ENCODE measurements around the gene ANKRD44. TPM values are rescaled to one million over a fixed set of nuclear protein-coding genes. Genes with fewer than 3 reads are reported as not detected.

The ANKRD44 gene
- total and polyA plus RNA-seq, 2 of the 8 experiments (the other 6 are each of a cell fraction or from before 2014, with no cell fraction given): 1.2 to 1.3 TPM

DNA sequence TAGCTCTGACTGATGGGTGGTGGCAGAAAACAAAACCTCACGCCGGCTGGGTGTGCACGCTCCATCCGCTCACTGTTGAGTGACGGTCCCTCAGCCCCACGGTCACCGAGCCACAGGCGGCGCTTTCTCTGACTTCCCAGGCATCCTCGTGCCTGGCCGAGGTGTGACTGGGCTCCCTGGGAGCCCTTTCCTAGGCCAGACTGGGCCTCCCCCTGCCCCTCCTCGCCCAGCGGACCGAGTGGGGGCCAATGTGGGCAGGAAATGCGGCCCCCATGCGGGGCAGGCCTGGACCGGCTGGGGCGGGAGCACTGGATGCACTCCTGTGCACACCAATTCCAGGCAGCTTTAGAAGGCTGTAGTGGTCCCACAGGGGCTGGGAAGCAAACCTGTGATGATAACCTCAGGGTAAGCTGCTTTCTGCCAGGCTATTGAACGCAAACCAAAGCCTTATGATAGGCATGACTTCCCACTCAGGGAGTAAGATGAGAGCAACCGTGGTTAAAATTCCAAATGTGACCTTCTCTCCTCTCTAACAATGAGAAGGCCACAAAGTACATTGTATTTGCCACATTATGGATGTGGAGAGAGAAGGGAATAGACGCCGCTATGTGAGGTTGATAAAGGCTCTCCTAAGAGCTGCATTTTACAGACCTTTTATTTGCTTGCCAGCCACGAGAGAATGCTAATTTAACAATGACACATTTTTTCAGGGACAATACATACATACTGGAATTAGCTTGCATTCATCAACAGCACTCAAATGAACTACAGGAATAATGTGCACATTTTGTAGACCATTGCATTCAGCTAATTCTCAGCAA is 300.2 kb downstream of the ANKRD44 start:
- Histone ChIP-seq H3K27ac (ENCODE audit: low read depth, low read length) (no peak overlapping the region), H2BK120ac (replicated peaks; ENCODE audit: low read depth, low read length) (no peak overlapping the region), H3K79me2 (ENCODE audit: control insufficient read depth in 1 of 2, insufficient read depth in 2 of 2, low read length in 2 of 2) (no peaks in the 10 kb centered on the region), H3K23ac (ENCODE audit: insufficient read length) (no peak overlapping the region), H3K27me3 (replicated peaks in 1 of 4; ENCODE audit: control insufficient read depth in 3 of 4, extremely low read depth in 1 of 4, insufficient read depth in 3 of 4, low read length in 3 of 4) (no peaks in the 10 kb centered on the region), H3K9me3 (ENCODE audit: insufficient read depth in 2 of 2, low read depth in 1 of 2, low read length in 1 of 2) (no peaks in the 10 kb centered on the region), H4K91ac (replicated peaks; ENCODE audit: insufficient read length, low read length) (peak overlapping the region; percentile 19), H2AK5ac (ENCODE audit: low read depth, low read length) (no peak overlapping the region), H3K56ac (replicated peaks; ENCODE audit: insufficient read length, low read depth, low read length) (no peak overlapping the region), H4K5ac (ENCODE audit: insufficient read length, low read depth, low read length) (no peak overlapping the region), H2BK5ac (ENCODE audit: low read depth, low read length) (no peak overlapping the region; the same call in 1 of the 2 replicates), H2BK20ac (ENCODE audit: low read length) (no peak overlapping the region), H3K18ac (ENCODE audit: extremely low read depth, low read length) (no peak overlapping the region; the same call in 1 of the 2 replicates), H3K9ac (replicated peaks in 1 of 4; ENCODE audit: extremely low read depth in 1 of 4, low read depth in 3 of 4, low read length in 3 of 4) (no peak overlapping the region), H3K36me3 (ENCODE audit: control insufficient read depth in 2 of 4, insufficient read depth in 4 of 4, low read length in 3 of 4) (no peaks in the 10 kb centered on the region), H3K4me3 (ENCODE audit: extremely low read depth in 1 of 4, insufficient read depth in 2 of 4, low read depth in 3 of 4, low read length in 4 of 4) (no peak overlapping the region), H2BK12ac (ENCODE audit: low read depth, low read length) (no peak overlapping the region), H3K4me1 (replicated peaks in 1 of 4; ENCODE audit: control insufficient read depth in 3 of 4, insufficient read depth in 4 of 4, low read length in 3 of 4) (no peaks in the 10 kb centered on the region; a peak in 2 of 7 replicates), H3K4me2 (ENCODE audit: insufficient read depth in 1 of 2, low read depth in 2 of 2, low read length in 2 of 2) (no peak overlapping the region), H3K23me2 (ENCODE audit: low read depth, low read length) (0 out of 2 replicates have a peak, but pooled peaks cover 2% of the 10 kb centered on the region), H2BK15ac (ENCODE audit: low read length) (no peak overlapping the region), H3K79me1 (ENCODE audit: low read depth, low read length) (no peaks in the 10 kb centered on the region), H4K20me1 (replicated peaks in 1 of 2; ENCODE audit: control insufficient read depth in 1 of 2, insufficient read depth in 2 of 2, low read length in 2 of 2) (no peaks in the 10 kb centered on the region), H4K8ac (ENCODE audit: extremely low read depth, insufficient read depth, low read length) (peak overlapping the region; percentile 82), H3K14ac (ENCODE audit: insufficient read length) (no peak overlapping the region), H2AFZ (ENCODE audit: low read length) (no peak overlapping the region), H3K4ac (replicated peaks; ENCODE audit: insufficient read length, low read depth, low read length) (no peak overlapping the region)
- DNase-seq (ENCODE audit: low read depth in 1 of 2, low spot score in 2 of 2): no peak
- CTCF ChIA-PET (ENCODE audit: partially characterized antibody): interaction anchor here (0.6 to 5.9 kb wide), 22 partner anchors 10 to 216 kb away, joined by 3 to 41 read pairs (median 4); no protein-coding TSS in a partner anchor
- FAIRE-seq: no peak
- POLR2A ChIA-PET (ENCODE audit: partially characterized antibody): no interaction called here
- 80% methylated on average over 23 of the region's 23 CpGs; no CpG with 5 or more reads in 1 of the 2 experiments for WGBS, 2 experiments (ENCODE audit: extremely low coverage in 1 of 2, insufficient coverage in 1 of 2, insufficient read length in 1 of 2, insufficient replicate concordance in 2 of 2, low coverage in 1 of 2, low lambda C conversion rate in 2 of 2, missing lambda C conversion rate in 1 of 2)
- TF ChIP-seq, protein P1, sequence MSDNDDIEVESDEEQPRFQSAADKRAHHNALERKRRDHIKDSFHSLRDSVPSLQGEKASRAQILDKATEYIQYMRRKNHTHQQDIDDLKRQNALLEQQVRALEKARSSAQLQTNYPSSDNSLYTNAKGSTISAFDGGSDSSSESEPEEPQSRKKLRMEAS (IDR thresholded peaks at IDR 0.05): no peak
- TF ChIP-seq SIRT6 (IDR thresholded peaks at IDR 0.05; ENCODE audit: low read length) (no peak), SIN3A (conservative IDR thresholded peaks at IDR 0.05 in 1 of 2, IDR thresholded peaks at IDR 0.05 in 1 of 2; ENCODE audit: low read depth in 1 of 2, low read length in 2 of 2) (no peak), SP1 (IDR thresholded peaks at IDR 0.05; ENCODE audit: low read depth, low read length) (no peak), GTF2F1 (IDR thresholded peaks at IDR 0.05; ENCODE audit: borderline replicate concordance, low read depth, low read length) (no peak), RAD21 (IDR thresholded peaks at IDR 0.05 in 1 of 2, conservative IDR thresholded peaks at IDR 0.05 in 1 of 2; ENCODE audit: low read depth in 2 of 2, low read length in 2 of 2) (no peak), CTBP2 (IDR thresholded peaks at IDR 0.05; ENCODE audit: borderline replicate concordance, insufficient read depth, insufficient read length, low read length) (no peak), POU5F1 (IDR thresholded peaks at IDR 0.05; ENCODE audit: low read depth, low read length) (no peak), USF2 (IDR thresholded peaks at IDR 0.05; ENCODE audit: low read length) (no peak), SUZ12 (IDR thresholded peaks at IDR 0.05; ENCODE audit: low read length) (no peak)

All from H1 (cell line).